T47D (cell line): ENCODE measurements around the gene TRIML1.
A peak's percentile ranks its signal among the peaks of the same experiment; 100 is the strongest.
"Not testable (repeated sequence)": the region's sequence is repeated elsewhere in the genome, so short reads cannot be mapped to it uniquely, and the experiment has no call there.

Experiments
- DNase-seq, 2 experiments: peaks; one replicate each; pipeline versions ENCODE4 v3.0.0 to v3.0.0-alpha.2; 2011 to 2012; ENCODE audit warnings: low read depth in 1 of 2, low spot score in 1 of 2
- JUND ChIP-seq: IDR thresholded peaks from 2 replicates; pipeline ENCODE4 v1.6.1; 2012; ENCODE audit warnings: low read depth
- in situ Hi-C: cut with HindIII; loops from 2 replicates; pipeline ENCODE4 v1.10.0; 2016; ENCODE audit warnings: low sequenced_read_pairs, low pct_unique_long_range_greater_than_20kb

The TRIML1 gene

GRCh38 chr4:188127214-188127874 is 11.9 kb upstream of the TRIML1 start:
- no peak for DNase-seq
- no peak for TF ChIP-seq JUND
- in situ Hi-C loops, result no loop called here

- in situ Hi-C loops, result no loop called here
- TF ChIP-seq JUND, result no peak
- peak in 1 of 2 experiments; percentile 49 for DNase-seq
These were observed 8.9 kb upstream of the TRIML1 start for GRCh38 chr4:188130355-188130754.

- in situ Hi-C loops, result no loop called here
- no peak for TF ChIP-seq JUND
- no peak for DNase-seq
These were observed 7.0 kb upstream of the TRIML1 start for GRCh38 chr4:188132232-188132631.

GRCh38 chr4:188138227-188138626 is 1.0 kb upstream of the TRIML1 start:
- no peak for TF ChIP-seq JUND
- DNase-seq, result no peak
- in situ Hi-C loops, result no loop called here

- in situ Hi-C loops, result no loop called here
- DNase-seq, result no peak
- TF ChIP-seq JUND, result no peak
These were observed 430 bp downstream of the TRIML1 start for GRCh38 chr4:188139671-188140070.

- TF ChIP-seq JUND, result no peak
- in situ Hi-C loops, result no loop called here
- peak; percentile 16 to 30 for DNase-seq
These were observed 4.5 kb downstream of the TRIML1 start for GRCh38 chr4:188143731-188144130.

- no peak for TF ChIP-seq JUND
These were observed 6.4 kb downstream of the TRIML1 start for GRCh38 chr4:188145601-188146000.

GRCh38 chr4:188146618-188147017 is 7.4 kb downstream of the TRIML1 start:
- DNase-seq, result no peak
- in situ Hi-C loops, result no loop called here
- no peak for TF ChIP-seq JUND

More at GRCh38 chr4:188145601-188146000, 6.4 kb downstream of the TRIML1 start:
- in situ Hi-C loops, result no loop called here
- no peak for DNase-seq

GRCh38 chr4:188147176-188147575 is 7.9 kb downstream of the TRIML1 start:
- in situ Hi-C loops, result no loop called here
- TF ChIP-seq JUND, result no peak

GRCh38 chr4:188147776-188148175 is 8.5 kb downstream of the TRIML1 start:
- TF ChIP-seq JUND, result no peak
- no peak for DNase-seq
- in situ Hi-C loops, result no loop called here

More at GRCh38 chr4:188147176-188147575, 7.9 kb downstream of the TRIML1 start:
- DNase-seq, result no peak

- DNase-seq, result no peak
- TF ChIP-seq JUND, result no peak
- in situ Hi-C loops, result no loop called here
These were observed 15.6 kb downstream of the TRIML1 start for GRCh38 chr4:188154668-188155405.

GRCh38 chr4:188158336-188158735 is 19.1 kb downstream of the TRIML1 start:
- no peak for DNase-seq
- no peak for TF ChIP-seq JUND
- in situ Hi-C loops, result no loop called here

- DNase-seq, in situ Hi-C loops: not testable (repeated sequence)
These were observed 20.4 kb downstream of the TRIML1 start for GRCh38 chr4:188159513-188160226.
